Measurements from ENCODE around the gene MYBBP1A. TPM values are rescaled to one million over a fixed set of nuclear protein-coding genes. Genes with fewer than 3 reads are reported as not detected.
A peak's percentile ranks its signal among the peaks of the same experiment; 100 is the strongest.

The MYBBP1A gene
- total and polyA plus RNA-seq, 2 experiments from 2014 or later, result 42.4 to 56.4 TPM

- Histone ChIP-seq H3F3A (ENCODE audit: insufficient read depth) (no peaks in the 10 kb centered on the region), H2AFZ (no peak overlapping the region), H3K27ac (no peak overlapping the region), H4K20me1 (ENCODE audit: insufficient read depth) (no peaks in the 10 kb centered on the region), H3K4me1 (ENCODE audit: insufficient read depth) (no peaks in the 10 kb centered on the region), H3K4me2 (ENCODE audit: unreplicated experiment) (no peak overlapping the region), H3K79me2 (ENCODE audit: insufficient read depth) (no peaks in the 10 kb centered on the region), H3K9me2 (ENCODE audit: insufficient read depth) (no peaks in the 10 kb centered on the region), H3K36me3 (ENCODE audit: low read depth) (no peaks in the 10 kb centered on the region), H3K27me3 (replicated peaks; ENCODE audit: insufficient read depth) (no peaks in the 10 kb centered on the region), H3K4me3 (no peak overlapping the region), H3K9me3 (ENCODE audit: low read depth) (no peaks in the 10 kb centered on the region), H3K9ac (no peak overlapping the region)
- DNase-seq, result peak; percentile 43
- in situ Hi-C loops (cut with MboI), result no loop called here
- 29 to 50% methylated on average over 10 to 18 of the region's 18 CpGs for whole genome bisulfite sequencing, 2 experiments (ENCODE audit: low coverage in 1 of 2, low lambda C conversion rate in 2 of 2, missing lambda C conversion rate in 2 of 2)
- TF ChIP-seq EZH2phosphoT487 (IDR thresholded peaks at IDR 0.05; ENCODE audit: insufficient read depth, low read depth), result no peak
- TF ChIP-seq EZH2 (IDR thresholded peaks at IDR 0.05; ENCODE audit: insufficient read depth, poor library complexity, severe bottlenecking), result no peak
Observed at GRCh38 chr17:4536742-4537411, 18.3 kb downstream of the MYBBP1A start.

GRCh38 chr17:4536259-4536741 is 18.9 kb downstream of the MYBBP1A start:
- no peak overlapping the region for H3K9ac ChIP-seq
- no peak overlapping the region for H2AFZ ChIP-seq
- TF ChIP-seq EZH2 (IDR thresholded peaks at IDR 0.05; ENCODE audit: insufficient read depth, poor library complexity, severe bottlenecking) (no peak), EZH2phosphoT487 (IDR thresholded peaks at IDR 0.05; ENCODE audit: insufficient read depth, low read depth) (no peak)
- no peak overlapping the region for H3K27ac ChIP-seq
- no peaks in the 10 kb centered on the region for H4K20me1 ChIP-seq (ENCODE audit: insufficient read depth)
- in situ Hi-C loops (cut with MboI), result no loop called here
- H3F3A ChIP-seq (ENCODE audit: insufficient read depth), result no peaks in the 10 kb centered on the region
- H3K4me3 ChIP-seq, result no peak overlapping the region
- H3K9me2 ChIP-seq (ENCODE audit: insufficient read depth), result no peaks in the 10 kb centered on the region
- no peaks in the 10 kb centered on the region for H3K4me1 ChIP-seq (ENCODE audit: insufficient read depth)
- no peaks in the 10 kb centered on the region for H3K36me3 ChIP-seq (ENCODE audit: low read depth)
- H3K4me2 ChIP-seq (ENCODE audit: unreplicated experiment), result no peak overlapping the region
- no peaks in the 10 kb centered on the region for H3K27me3 ChIP-seq (replicated peaks; ENCODE audit: insufficient read depth)
- WGBS, 2 experiments (ENCODE audit: low coverage in 1 of 2, low lambda C conversion rate in 2 of 2, missing lambda C conversion rate in 2 of 2), result 56 to 57% methylated on average over 14 to 19 of the region's 19 CpGs
- no peaks in the 10 kb centered on the region for H3K9me3 ChIP-seq (ENCODE audit: low read depth)
- no peaks in the 10 kb centered on the region for H3K79me2 ChIP-seq (ENCODE audit: insufficient read depth)
- peak; percentile 39 for DNase-seq

- TF ChIP-seq EZH2 (IDR thresholded peaks at IDR 0.05; ENCODE audit: insufficient read depth, poor library complexity, severe bottlenecking) (no peak), EZH2phosphoT487 (IDR thresholded peaks at IDR 0.05; ENCODE audit: insufficient read depth, low read depth) (no peak)
- Histone ChIP-seq H3K36me3 (ENCODE audit: low read depth) (no peaks in the 10 kb centered on the region), H2AFZ (no peak overlapping the region), H3K79me2 (ENCODE audit: insufficient read depth) (no peaks in the 10 kb centered on the region), H3K9me2 (ENCODE audit: insufficient read depth) (no peaks in the 10 kb centered on the region), H3K4me3 (no peak overlapping the region), H4K20me1 (ENCODE audit: insufficient read depth) (no peaks in the 10 kb centered on the region), H3K9me3 (ENCODE audit: low read depth) (no peaks in the 10 kb centered on the region), H3K4me1 (ENCODE audit: insufficient read depth) (no peaks in the 10 kb centered on the region), H3F3A (ENCODE audit: insufficient read depth) (no peaks in the 10 kb centered on the region), H3K27ac (no peak overlapping the region), H3K27me3 (replicated peaks; ENCODE audit: insufficient read depth) (no peaks in the 10 kb centered on the region), H3K4me2 (ENCODE audit: unreplicated experiment) (no peak overlapping the region), H3K9ac (no peak overlapping the region)
- 67 to 74% methylated on average over 3 to 19 of the region's 19 CpGs for WGBS, 2 experiments (ENCODE audit: low coverage in 1 of 2, low lambda C conversion rate in 2 of 2, missing lambda C conversion rate in 2 of 2)
- in situ Hi-C loops (cut with MboI), result no loop called here
- no peak for DNase-seq
Observed at GRCh38 chr17:4535667-4536258, 19.4 kb downstream of the MYBBP1A start.

- no peaks in the 10 kb centered on the region for H3F3A ChIP-seq (ENCODE audit: insufficient read depth)
- H3K79me2 ChIP-seq (ENCODE audit: insufficient read depth), result no peaks in the 10 kb centered on the region
- WGBS, 2 experiments (ENCODE audit: low coverage in 1 of 2, low lambda C conversion rate in 2 of 2, missing lambda C conversion rate in 2 of 2), result 73 to 76% methylated on average over 19 to 27 of the region's 27 CpGs
- no peak overlapping the region for H3K4me3 ChIP-seq
- H3K9me2 ChIP-seq (ENCODE audit: insufficient read depth), result no peaks in the 10 kb centered on the region
- H2AFZ ChIP-seq, result no peak overlapping the region
- no peak overlapping the region for H3K4me2 ChIP-seq (ENCODE audit: unreplicated experiment)
- in situ Hi-C loops (cut with MboI), result no loop called here
- no peaks in the 10 kb centered on the region for H3K27me3 ChIP-seq (replicated peaks; ENCODE audit: insufficient read depth)
- no peaks in the 10 kb centered on the region for H4K20me1 ChIP-seq (ENCODE audit: insufficient read depth)
- H3K9me3 ChIP-seq (ENCODE audit: low read depth), result no peaks in the 10 kb centered on the region
- no peaks in the 10 kb centered on the region for H3K4me1 ChIP-seq (ENCODE audit: insufficient read depth)
- H3K27ac ChIP-seq, result no peak overlapping the region
- H3K9ac ChIP-seq, result no peak overlapping the region
- H3K36me3 ChIP-seq (ENCODE audit: low read depth), result no peaks in the 10 kb centered on the region
- DNase-seq, result no peak
- TF ChIP-seq EZH2 (IDR thresholded peaks at IDR 0.05; ENCODE audit: insufficient read depth, poor library complexity, severe bottlenecking), result no peak
- no peak for TF ChIP-seq EZH2phosphoT487 (IDR thresholded peaks at IDR 0.05; ENCODE audit: insufficient read depth, low read depth)
Observed at GRCh38 chr17:4534928-4535666, 20.1 kb downstream of the MYBBP1A start.

Measured in GM23248 (cell line).